ENCODE data around the gene PLA2G2C.
A peak's percentile ranks its signal among the peaks of the same experiment; 100 is the strongest.

Gene PLA2G2C

GRCh38 chr1:20178634-20179370 is 7.5 kb downstream of the PLA2G2C start:
- peak; percentile 50 to 80 for DNase-seq (ENCODE audit: low read depth in 1 of 2, low spot score in 1 of 2)
- no peaks in the 10 kb centered on the region for H3K27me3 ChIP-seq (ENCODE audit: insufficient read depth, poor library complexity, severe bottlenecking)
- TF ChIP-seq SPI1 (IDR thresholded peaks at IDR 0.05; ENCODE audit: borderline replicate concordance, low read depth), result peak; percentile 54; the same call in 1 of the 2 replicates
- TF ChIP-seq, protein P1, sequence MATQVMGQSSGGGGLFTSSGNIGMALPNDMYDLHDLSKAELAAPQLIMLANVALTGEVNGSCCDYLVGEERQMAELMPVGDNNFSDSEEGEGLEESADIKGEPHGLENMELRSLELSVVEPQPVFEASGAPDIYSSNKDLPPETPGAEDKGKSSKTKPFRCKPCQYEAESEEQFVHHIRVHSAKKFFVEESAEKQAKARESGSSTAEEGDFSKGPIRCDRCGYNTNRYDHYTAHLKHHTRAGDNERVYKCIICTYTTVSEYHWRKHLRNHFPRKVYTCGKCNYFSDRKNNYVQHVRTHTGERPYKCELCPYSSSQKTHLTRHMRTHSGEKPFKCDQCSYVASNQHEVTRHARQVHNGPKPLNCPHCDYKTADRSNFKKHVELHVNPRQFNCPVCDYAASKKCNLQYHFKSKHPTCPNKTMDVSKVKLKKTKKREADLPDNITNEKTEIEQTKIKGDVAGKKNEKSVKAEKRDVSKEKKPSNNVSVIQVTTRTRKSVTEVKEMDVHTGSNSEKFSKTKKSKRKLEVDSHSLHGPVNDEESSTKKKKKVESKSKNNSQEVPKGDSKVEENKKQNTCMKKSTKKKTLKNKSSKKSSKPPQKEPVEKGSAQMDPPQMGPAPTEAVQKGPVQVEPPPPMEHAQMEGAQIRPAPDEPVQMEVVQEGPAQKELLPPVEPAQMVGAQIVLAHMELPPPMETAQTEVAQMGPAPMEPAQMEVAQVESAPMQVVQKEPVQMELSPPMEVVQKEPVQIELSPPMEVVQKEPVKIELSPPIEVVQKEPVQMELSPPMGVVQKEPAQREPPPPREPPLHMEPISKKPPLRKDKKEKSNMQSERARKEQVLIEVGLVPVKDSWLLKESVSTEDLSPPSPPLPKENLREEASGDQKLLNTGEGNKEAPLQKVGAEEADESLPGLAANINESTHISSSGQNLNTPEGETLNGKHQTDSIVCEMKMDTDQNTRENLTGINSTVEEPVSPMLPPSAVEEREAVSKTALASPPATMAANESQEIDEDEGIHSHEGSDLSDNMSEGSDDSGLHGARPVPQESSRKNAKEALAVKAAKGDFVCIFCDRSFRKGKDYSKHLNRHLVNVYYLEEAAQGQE (IDR thresholded peaks at IDR 0.05; ENCODE audit: insufficient replicate concordance, low read depth), result no peak
- H3K4me3 ChIP-seq (replicated peaks; ENCODE audit: insufficient read depth, low read length), result no peak overlapping the region
- H3K27ac ChIP-seq (replicated peaks), result peak overlapping the region; percentile 42

GRCh38 chr1:20174937-20175666 is 11.2 kb downstream of the PLA2G2C start:
- Histone ChIP-seq H3K27me3 (ENCODE audit: insufficient read depth, poor library complexity, severe bottlenecking) (no peaks in the 10 kb centered on the region), H3K4me3 (replicated peaks; ENCODE audit: insufficient read depth, low read length) (peak overlapping the region; percentile 46), H3K27ac (replicated peaks) (peak overlapping the region; percentile 85)
- peak in 1 of 2 experiments; percentile 89 for DNase-seq (ENCODE audit: low read depth in 1 of 2, low spot score in 1 of 2)
- TF ChIP-seq POLR2AphosphoS5 (IDR thresholded peaks at IDR 0.05; ENCODE audit: low read depth), result peak; percentile 76
- TF ChIP-seq SPI1 (IDR thresholded peaks at IDR 0.05; ENCODE audit: borderline replicate concordance, low read depth), result peak; percentile 62; the same call in 1 of the 2 replicates
- TF ChIP-seq CTCF (IDR thresholded peaks at IDR 0.05; ENCODE audit: insufficient read depth, low read length), result no peak
- TF ChIP-seq GABPA (IDR thresholded peaks at IDR 0.05; ENCODE audit: low read depth), result 0 out of 2 replicates have a peak, but pooled peaks have one; percentile 45
- TF ChIP-seq, protein P1 (IDR thresholded peaks at IDR 0.05; ENCODE audit: insufficient replicate concordance, low read depth), result peak; percentile 12

DNA sequence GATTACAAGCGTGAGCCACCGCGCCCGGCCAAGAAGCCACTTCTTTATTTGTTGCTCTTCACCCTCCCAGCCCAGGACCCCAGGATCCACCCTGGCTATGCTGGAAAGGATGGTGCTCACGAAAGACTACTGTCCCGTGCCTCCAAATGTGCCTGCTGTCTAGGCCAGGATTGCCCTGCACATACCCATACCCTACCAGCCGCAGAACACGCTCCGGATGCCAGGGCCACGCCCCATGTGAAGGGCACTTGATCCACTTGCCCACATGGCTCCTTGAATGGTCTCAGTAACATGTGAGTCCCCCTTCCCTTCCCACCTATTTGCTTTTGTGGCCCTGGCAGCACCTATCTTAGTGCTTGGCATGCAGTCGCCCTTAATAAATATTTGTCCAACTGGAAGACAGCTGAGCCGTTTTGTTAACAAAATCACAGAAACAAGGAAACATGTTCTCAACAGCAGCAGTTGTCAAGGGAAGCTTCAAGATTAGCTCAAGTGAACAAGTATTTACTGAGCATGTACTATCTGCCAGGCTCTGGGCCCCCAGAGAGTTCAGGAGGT is 14.2 kb downstream of the PLA2G2C start:
- H3K27ac ChIP-seq (replicated peaks), result peak overlapping the region; percentile 51
- no peak for DNase-seq (ENCODE audit: low read depth in 1 of 2, low spot score in 1 of 2)
- no peak overlapping the region for H3K4me3 ChIP-seq (replicated peaks; ENCODE audit: insufficient read depth, low read length)
- H3K27me3 ChIP-seq (ENCODE audit: insufficient read depth, poor library complexity, severe bottlenecking), result no peaks in the 10 kb centered on the region
- TF ChIP-seq SPI1 (IDR thresholded peaks at IDR 0.05; ENCODE audit: borderline replicate concordance, low read depth) (no peak), CTCF (IDR thresholded peaks at IDR 0.05; ENCODE audit: insufficient read depth, low read length) (no peak), POLR2AphosphoS5 (IDR thresholded peaks at IDR 0.05; ENCODE audit: low read depth) (no peak), GABPA (IDR thresholded peaks at IDR 0.05; ENCODE audit: low read depth) (no peak)
- TF ChIP-seq, protein P1 (IDR thresholded peaks at IDR 0.05; ENCODE audit: insufficient replicate concordance, low read depth), result no peak
